ENCODE measurements around the gene HYCC1.

DNA sequence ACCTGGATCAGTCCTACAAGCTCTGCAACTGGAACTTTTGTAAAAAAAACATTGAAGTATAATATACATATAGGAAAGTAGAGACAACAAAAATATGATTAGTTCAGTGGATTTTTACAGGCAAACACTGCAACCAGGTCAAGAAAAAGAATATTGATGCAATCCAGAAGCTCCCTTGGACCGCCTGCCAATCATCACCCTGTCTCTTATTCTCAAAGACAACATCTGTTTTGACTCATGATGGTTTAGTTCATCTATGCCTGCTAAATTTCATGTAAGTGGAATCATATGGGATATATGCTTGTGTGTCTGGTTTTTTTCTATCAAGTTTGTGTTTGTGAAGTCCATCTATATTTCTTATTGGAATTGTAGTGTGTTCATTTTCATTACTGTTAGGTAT is 7.7 kb upstream of the HYCC1 start:
- no peak for TF ChIP-seq POLR2A (IDR thresholded peaks at IDR 0.05)
- TF ChIP-seq, protein P1, sequence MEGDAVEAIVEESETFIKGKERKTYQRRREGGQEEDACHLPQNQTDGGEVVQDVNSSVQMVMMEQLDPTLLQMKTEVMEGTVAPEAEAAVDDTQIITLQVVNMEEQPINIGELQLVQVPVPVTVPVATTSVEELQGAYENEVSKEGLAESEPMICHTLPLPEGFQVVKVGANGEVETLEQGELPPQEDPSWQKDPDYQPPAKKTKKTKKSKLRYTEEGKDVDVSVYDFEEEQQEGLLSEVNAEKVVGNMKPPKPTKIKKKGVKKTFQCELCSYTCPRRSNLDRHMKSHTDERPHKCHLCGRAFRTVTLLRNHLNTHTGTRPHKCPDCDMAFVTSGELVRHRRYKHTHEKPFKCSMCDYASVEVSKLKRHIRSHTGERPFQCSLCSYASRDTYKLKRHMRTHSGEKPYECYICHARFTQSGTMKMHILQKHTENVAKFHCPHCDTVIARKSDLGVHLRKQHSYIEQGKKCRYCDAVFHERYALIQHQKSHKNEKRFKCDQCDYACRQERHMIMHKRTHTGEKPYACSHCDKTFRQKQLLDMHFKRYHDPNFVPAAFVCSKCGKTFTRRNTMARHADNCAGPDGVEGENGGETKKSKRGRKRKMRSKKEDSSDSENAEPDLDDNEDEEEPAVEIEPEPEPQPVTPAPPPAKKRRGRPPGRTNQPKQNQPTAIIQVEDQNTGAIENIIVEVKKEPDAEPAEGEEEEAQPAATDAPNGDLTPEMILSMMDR (IDR thresholded peaks at IDR 0.05) = no peak

Data from transverse colon (tissue), 3 donors.